Measurements from ENCODE around the gene SMYD3.

GRCh38 chr1:245972476-245972875 is 534.6 kb downstream of the SMYD3 start:
- TF ChIP-seq EZH2phosphoT487 (conservative IDR thresholded peaks at IDR 0.05; ENCODE audit: low read length) (no peak), CTCF (IDR thresholded peaks at IDR 0.05; ENCODE audit: insufficient read depth, low read length, poor library complexity, severe bottlenecking) (no peak)
